Activated CD4-positive, alpha-beta T cell treated with anti-CD3 and anti-CD28 coated beads, Interleukin-2, amount 50 U/mL, for 24 hours (primary cell): ENCODE measurements around the gene SPOCK3.
"Not testable (repeated sequence)": the region's sequence is repeated elsewhere in the genome, so short reads cannot be mapped to it uniquely, and the experiment has no call there.

Experiments
- DNase-seq, 2 donors: peaks; one replicate each; pipeline ENCODE4 v3.0.0-alpha.2; 2020; ENCODE audit warnings: low read depth in 1 of 2, low spot score in 1 of 2

Gene SPOCK3

DNA sequence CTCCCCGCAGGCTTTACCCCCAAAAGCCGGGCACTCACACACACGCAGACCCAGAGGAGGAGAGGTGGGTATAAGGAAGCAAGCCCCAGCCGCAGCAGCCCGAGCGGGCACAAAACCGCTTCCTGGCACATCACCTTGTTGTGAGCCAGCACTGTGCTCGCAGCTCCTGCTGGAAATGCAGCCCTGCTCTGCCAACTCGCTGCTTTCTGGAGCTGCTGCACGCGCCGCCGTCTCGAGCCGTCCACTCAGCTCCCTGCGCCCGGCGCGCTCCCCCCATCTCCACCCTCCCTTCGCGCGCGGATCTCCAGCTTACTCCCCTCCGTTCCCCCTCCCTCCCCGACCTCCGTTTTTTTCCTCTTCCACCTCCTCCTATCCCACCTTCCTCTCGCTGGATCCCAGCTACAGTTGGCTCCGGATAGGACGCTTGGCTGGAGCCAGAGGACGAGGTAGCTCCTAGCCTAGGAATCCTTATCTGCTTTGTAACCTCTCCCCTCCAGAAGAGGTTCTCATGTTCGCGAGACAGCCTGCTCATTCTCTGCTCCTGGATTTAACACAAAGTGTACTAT, at the start of gene SPOCK3:
Gene SPOCK3 (minus strand): TSS at position 179 of the 566 bp plus-strand sequence.
- no peak for DNase-seq

DNA sequence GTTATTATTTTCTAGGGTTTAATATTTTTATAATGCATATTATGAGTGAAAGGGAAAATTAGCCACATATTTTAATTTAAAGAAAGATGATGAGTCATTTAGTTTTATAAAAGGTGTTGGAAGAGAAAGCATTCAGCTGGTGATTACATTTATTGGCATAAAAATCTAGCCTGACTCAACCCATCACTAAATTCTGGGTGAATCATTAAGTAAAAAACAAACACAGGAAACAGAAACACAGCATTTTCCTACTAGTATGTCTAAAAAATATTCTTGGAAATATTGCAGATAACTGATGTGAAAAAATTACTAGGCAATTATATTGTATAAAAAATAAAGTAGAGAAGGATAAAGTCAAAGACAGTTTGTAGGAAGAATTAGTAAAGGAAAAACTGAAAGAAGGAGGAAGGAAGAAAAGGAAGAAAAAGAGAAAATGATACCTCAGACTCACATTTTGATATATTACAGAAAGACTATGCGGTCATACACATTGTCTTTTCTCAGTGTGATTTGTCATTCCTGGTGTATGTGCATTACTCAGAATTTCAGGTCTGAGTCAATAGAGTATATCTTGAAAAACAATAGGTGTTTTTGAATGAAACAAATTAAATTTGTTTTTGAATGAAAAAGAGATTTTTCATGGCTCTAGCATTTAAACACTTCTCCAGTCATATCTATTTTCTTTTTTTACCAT, 48.0 kb upstream of the SPOCK3 start:
- DNase-seq, result no peak

DNA sequence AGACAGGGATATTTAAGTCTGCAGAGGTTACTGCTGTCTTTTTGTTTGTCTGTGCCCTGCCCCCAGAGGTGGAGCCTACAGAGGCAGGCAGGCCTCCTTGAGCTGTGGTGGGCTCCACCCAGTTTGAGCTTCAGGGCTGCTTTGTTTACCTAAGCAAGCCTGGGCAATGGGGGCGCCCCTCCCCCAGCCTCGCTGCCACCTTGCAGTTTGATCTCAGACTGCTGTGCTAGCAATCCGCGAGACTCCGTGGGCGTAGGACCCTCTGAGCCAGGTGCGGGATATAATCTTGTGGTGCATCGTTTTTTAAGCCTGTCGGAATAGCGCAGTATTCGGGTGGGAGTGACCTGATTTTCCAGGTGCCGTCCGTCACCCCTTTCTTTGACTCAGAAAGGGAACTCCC, 47.3 kb upstream of the SPOCK3 start:
- not testable (repeated sequence) for DNase-seq

DNA sequence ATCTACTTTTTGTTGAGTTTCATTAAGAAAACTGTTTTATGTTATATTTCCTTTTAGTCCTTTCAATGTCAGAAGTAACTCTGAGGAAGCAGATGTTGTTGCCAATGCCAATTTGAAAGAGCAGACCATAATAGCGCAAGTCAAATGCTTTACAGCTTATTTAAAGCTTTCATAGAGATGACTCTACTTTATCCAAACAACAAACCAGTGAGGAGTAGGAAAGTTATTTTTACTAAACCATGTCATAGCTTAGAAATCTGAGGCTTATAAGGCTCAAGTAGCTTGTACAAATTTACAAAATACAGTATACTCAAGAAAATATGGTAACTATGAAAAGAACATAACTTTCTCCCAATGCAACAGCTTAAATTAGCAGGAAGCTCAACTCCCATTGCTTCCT, 40.1 kb upstream of the SPOCK3 start:
- DNase-seq, result no peak

DNA sequence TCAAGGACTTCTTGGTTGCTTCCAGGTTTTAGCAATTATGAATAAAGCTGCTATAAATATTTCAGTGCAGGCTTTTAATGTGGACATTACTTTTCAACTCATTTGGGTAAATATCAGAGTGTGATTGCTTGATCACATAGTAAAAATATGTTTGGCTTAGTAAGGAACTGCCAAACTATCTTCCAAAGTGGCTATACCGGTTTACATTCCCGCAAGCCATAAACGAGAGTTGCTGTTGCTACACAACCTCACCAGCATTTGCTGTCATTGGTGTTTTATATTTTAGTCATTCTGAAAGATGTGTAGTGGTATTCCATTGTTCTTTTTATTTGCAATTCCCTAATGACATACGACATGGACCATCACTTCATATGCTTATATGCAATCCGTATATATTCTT, 30.9 kb upstream of the SPOCK3 start:
- no peak for DNase-seq

DNA sequence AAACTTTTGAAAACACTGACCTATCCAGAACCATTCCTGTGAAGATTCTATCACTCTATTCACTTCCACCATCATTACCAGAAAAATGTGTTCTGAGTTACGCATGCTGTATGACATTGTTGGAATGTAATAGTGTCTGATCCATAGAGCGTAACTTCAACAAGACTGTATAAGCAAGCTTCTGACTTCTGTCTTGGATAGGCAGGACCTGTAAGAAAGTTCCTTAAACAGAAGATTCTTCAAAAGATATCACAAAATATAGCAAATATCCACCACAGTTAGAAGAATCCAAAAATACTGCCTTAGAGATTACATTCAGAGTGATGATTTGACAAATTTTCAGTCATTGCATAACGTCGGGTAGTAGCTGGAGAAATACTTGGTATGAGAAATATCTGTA, 14.0 kb upstream of the SPOCK3 start:
- no peak for DNase-seq

DNA sequence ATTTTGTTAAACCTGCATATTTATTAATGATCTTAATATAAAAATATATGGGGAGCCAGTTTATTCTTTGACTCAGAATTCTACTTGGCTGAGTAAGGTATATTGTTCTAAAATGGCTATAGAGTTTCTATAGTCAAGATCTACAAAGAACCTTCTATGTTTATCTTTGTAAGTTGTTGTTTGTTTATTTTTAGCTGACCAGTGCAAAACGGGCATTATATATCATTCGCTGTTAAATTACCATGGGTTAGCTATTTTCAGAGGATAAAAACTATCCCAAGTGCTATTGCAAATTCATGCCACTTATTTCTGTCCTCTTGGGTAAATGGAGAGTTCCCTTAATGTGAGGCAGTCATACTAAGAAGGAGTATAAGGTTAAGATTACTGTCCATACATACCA, 5.3 kb upstream of the SPOCK3 start:
- no peak for DNase-seq

DNA sequence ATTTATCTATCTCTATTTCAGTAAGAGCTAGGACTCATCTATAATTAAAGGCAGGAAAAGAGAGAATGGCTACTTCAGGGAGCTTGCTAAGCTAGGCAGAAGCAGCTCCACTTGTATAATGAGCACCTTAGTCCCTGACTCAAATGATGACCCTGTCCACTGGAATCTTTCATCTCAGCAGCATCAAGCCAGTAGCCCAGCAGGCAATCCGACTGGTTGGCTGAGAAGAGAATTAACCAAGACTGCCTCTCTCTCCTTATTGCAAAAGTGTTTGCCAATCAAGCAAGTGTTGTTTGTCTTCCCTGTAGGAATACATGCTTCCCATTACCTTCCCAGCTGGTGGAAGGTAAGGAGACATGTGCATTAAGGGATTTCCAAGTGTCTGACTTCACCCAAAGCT, 3.9 kb upstream of the SPOCK3 start:
- DNase-seq, result no peak

DNA sequence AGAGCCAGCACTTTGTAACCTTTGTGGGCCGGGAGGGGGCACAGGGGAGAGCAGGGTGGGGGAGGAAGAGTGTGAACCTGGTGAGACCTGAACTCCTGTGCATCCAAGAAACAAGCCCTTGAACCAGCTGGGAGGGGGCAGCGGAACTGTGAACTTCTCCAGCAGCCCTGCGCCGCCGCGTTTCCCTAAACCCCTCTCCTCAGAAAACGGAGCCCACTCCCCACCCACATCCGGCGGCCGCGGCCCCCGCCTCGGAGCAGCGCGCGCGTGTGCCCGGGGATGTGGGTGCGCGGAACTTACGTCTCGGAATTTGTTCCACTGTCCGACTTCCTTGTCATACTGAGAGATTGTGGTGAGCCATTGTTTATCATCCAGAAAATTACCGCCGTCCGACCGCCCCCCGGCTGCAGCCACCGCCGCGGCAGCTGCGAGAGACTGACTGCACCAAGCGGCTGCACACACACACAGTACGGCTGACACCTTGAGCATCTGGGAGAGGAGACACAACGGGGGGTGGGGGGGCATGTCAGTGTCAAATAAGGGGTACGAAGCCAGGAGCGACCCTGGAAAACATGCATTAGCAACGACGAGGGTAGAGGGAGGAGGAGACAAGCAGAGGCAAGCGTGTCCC, 494 bp downstream of the SPOCK3 start:
- DNase-seq, result no peak

DNA sequence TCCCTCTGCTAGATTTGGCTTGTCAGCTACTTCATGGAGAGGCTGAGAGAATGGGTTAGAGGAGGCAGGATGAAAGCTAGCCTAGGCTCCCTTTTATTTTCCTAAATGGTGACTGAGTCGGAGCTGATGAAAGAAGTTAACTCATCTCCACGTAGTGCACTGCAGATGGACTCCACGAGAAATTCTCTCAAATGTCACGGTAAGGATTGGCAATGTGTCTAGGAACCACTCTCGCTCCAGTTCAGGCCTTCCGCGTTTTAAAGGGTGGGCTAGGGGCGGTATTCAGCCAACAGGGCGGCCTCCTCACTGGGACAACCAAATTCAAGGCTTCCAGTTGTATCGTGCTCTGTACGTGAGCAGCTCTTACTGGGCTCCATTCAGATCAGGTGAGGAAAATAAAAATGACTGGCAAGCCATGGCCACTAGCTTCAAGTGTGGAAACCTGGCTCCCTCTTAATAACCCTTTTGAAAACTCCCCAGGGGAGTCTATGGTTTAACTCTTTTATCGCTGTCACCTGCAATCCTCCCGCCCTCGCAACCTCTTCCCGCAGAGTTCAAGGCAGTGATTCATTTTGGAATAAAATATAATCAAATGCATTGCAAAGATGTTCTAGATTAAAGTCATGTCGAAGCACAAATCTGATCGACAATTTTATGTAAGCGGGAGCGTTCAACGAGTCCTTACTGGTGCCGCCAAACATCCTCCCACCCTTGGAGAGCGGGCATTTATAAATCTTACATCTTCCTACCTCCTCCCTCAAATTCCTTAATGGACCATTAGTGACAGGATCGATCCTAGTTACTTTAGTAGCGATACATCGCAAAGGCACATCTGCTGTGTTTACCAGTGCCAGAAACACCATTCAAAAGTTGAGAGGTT, 1.2 kb downstream of the SPOCK3 start:
- no peak for DNase-seq

DNA sequence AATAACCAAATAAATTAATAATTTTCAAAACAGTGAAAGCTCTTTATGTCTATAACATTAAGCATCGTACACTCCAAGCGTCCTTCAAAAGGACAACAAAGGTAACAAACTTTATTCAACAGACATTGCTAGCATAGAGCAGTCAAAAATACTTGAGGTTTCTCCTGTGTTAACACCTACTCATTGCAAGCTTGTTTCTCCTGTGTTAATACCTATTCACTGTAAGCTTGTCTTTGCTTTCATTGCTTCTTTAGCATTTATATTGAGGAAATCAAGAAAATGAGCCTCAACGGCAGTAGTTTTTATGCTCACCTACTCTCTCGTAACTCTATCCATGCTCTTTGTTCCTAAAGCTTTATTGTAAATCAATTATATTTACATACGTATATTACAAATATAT, 3.5 kb downstream of the SPOCK3 start:
- no peak for DNase-seq

DNA sequence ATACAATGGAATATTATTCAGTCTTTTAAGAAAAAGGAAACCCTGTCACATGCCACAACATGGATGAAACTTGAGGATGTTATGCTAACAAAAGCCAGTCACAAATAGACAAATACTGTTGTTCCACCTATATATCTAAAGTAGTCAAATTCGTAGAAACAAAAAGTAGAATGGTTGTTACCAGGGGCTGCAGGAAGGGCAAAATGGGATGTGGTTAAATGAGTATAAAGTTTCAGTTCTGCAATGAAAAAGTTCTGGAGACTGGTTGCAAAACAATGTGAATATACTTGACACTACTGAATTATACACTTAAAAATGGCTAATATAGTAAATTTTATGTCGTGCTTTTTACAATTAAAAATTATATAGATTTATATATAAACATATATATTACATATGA, 12.2 kb downstream of the SPOCK3 start:
- no peak for DNase-seq

DNA sequence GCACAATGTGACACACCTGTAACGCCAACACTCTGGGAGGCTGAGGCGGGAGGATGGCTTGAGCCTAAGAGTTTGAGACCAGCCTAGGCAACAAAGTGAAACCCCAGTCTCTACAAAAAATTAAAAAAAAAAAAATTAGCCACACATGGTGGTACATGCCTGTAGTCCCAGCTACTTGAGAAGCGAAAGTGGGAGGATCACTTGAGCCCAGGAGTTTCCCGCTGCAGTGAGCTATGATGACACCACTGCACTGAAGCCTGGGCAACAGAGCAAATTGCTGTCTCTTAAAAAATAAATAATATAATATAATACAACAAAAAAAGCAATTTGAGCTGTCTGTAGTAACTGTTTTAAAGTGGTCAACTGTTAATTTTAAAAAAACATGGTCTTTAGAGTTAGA, 13.2 kb downstream of the SPOCK3 start:
- DNase-seq, result no peak

DNA sequence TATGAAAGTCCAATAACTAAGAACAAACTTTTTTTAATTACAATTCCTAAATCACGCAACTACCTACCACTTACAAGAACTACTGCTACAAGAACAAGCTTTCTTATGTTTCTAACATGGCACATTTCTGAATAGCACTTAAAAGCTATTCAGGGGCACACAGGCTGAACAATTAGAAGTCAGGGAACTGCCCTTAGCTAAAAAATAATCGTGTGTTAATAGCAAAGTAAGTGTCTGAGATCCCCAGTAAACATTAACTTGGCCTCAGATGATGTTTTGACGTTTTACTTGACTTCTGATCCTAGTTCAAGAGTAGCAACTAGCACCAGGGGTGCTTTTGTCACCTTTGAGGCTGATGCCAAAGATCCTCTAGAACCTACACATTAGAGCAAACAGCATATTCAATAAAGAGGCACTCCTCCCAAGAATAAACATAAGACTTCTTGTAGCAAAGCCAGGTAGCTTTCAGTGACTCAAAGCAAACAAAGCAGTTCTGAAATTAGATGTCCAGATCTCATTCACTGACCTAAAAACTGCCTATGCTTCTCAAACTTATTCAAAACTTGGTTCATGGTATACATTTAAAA, 16.2 kb downstream of the SPOCK3 start:
- no peak for DNase-seq

DNA sequence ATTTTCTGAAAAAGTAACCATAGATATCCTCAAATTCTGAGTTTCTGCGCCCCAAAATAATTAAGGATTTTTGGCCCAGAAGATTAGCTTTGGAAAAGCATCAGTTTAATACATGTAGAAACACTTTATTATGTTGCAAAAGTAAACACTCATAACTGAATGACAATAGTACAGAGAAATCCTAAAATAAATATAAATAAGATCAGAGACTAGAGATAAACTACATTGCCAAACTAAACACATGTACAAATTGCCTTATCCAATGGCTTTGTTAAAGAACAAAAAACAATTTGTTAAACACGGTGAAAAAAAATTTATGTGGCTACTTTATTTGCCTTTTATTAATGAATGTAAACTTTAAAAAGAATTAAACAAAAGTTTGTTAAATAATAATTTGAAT, 17.5 kb downstream of the SPOCK3 start:
- no peak for DNase-seq

DNA sequence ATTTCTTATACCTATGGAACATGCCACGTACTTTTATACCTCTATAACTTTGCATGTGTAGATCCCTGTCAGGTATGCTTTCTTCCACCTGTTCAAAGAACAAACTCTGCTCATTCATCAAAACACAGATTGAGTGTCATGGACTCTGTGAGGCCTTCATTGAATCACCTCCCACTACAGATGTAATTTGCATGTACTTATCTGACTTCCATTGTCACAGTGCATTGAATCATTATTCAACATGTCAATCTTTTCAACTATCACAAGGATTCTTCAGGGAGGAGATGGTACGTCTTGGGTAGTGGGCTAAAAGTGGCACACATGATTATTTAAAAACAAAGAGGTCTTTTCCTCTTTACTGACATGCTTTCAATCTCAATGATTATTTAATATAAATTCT, 24.1 kb downstream of the SPOCK3 start:
- DNase-seq, result no peak

DNA sequence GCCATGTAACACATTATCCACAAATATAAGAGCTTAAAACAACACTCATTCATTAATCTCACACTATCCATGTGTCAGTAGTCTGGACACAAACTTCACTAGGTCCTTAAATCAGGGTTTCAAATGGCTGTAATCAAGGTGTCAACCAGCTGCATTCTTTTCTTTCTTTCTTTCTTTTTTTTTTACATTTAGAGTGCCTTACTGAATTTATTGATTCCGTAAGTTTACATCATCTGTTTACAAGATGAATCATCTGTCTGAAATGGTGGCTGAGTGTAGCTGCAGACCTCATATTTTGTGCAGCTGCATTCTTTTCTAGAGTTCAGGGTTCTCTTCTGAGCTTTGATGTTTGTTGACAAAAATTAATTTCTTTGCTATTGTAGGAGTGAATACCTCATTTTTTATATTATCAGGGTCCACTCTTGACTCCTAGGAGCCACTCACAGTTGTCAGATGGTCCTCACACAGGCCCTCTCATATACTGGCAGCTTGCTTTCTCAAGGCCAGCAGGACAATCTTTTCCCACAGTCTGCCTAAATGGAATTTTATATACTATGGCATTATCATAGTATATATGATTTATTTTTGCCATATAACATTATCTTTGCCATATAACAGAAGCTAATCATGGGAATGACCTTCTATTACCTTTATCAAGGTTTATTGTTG, 37.8 kb downstream of the SPOCK3 start:
- no peak for DNase-seq

DNA sequence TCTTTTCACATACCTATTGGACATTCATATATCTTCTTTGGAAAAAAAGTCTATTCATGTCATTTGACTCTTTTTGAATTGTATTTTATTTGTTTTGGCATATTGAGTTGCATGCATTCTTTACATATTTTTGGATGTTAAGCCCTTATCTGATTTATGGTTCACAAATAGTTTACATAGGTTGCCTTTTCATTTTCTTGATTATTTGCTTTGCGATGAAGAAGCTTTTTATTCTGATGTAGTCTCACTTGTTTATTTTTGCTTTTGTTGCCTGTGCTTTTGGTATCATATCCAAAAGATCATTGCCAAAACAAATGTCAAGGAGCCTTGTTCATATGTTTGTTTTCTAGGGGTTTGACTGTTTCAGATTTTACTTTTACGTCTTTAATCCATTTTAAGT, 43.9 kb downstream of the SPOCK3 start:
- DNase-seq, result no peak

DNA sequence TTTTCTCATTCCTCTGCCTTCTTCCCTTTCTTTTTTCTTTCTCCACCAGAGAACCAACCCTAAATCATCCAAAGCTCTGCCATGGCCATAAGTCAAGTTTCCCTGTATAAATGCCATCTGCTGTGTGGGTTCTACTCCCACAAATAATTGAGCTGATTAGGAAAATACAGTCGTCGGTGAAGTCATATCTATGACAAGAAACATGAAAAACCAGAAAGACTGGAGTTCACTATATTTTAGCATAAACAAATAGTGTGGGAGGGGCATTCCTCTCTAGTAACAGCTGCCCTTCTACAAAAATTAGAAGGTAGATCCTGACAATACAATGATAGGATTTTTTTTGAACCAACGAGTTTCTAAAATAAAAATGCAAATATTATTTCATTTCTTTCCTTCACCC, 48.8 kb downstream of the SPOCK3 start:
- no peak for DNase-seq

DNA sequence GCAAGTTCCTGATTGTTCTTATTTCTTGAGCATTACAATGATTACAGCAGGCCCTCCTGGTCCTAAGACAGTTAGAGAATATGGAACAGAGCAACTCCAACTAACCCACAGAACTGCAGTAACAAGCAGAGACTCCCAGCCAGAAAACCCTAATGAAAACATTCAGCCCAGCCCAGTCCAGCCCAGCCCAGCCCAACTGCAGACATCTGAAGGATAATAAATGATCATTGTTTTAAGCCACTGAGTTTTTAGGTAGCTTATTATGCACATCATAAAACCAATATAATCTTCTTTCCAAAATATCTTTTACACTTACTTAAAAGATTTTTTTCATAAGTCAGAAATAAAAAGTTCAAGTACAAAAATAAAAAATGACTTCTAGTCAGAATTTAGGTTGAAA, 51.3 kb downstream of the SPOCK3 start:
- DNase-seq, result no peak

DNA sequence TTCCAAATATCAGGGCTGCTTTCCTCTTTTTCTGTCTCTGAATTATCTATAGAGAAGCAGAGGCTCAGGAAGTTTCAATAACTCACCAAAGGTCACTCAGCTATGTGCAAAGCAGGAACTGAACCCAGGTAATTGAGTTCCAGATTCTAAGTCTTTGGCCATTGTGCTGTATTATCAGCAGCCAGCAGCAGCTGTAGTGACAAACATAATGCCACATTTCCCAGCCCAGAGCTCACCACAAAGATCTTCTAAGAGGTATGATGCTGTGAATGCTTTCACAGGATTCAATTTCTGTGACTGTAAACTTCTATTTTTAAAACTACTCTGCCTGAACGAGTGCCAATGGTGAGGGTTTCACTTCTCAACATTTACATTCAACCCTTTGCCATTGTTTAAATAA, 56.4 kb downstream of the SPOCK3 start:
- DNase-seq, result no peak
